NCI-H82 (cell line): ENCODE data around the gene EML4.
"Not testable (repeated sequence)": the region's sequence is repeated elsewhere in the genome, so short reads cannot be mapped to it uniquely, and the experiment has no call there.

ENCODE experiments used
- DNase-seq: peaks from one replicate; lab custom pipeline; 2025; lab: John Stamatoyannopoulos, UW

EML4 gene

DNA sequence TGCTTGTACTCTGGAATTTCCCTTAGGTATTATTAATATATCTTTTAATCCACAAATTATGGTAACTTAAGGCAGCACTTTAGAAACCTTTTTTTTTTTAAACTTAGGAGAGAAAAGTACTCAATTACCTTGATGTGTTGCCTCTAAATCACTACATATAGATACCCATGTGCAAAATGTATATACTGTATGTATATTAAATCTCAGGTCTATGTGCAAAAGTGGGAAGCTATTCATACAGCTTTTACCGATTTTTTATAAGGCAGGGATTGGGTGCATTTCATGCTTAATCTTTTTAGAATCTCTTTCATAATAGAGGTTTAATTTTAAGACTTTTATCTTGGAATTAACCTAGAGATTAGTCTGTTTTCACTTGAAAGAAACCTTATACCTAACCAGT lies 3.4 kb downstream of the EML4 start:
- DNase-seq, result no peak

DNA sequence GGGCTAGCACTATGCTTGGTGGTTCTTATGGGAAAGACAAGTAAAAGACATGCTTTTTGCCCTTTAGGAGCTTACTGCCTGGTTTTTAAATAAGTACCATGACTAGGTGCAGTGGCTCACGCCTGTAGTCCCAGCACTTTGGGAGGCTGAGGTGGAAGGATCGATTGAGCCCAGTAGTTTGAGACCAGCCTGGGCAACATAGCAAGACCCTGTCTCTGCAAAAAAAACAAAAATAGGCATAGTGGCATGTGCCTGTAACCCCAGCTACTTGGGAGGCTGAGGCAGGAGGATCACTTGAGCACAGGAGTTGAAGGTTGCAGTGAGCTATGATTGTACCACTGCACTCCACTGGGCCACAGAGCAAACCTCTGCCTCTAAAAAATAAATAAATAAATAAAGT lies 4.3 kb downstream of the EML4 start:
- not testable (repeated sequence) for DNase-seq

DNA sequence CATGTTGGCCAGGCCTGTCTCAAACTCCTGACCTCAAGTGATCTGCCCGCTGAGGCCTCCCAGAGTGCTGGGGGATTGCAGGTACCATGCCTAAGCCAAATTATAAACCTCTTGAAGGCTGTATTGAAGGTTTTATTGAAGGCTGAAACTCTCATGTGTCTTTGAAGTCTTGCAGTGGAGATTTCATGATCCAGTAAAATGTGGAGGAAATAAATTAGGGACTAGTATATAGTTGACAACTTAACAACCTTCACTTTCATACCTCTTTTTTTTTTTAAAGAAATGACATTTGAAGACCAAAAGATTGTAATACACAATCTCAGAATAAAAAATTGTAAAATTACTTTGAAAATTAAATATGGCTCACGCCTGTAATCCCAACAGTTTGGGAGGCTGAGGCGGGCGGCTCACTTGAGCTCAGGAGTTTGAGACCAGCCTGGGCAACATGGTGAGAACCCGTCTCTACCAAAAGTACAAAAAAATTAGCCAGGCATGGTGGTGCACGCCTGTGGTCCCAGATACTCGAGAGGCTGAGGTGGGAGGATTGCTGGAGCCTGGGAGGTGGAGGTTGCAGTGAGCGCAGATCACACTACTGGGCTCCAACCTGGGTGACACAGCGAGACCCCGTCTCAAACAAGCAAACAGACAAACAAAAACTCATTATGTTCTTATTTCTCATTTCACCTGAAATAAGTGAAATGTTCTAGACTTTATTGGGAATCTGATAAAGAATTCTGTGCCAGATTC lies 8.0 kb downstream of the EML4 start:
- no peak for DNase-seq

DNA sequence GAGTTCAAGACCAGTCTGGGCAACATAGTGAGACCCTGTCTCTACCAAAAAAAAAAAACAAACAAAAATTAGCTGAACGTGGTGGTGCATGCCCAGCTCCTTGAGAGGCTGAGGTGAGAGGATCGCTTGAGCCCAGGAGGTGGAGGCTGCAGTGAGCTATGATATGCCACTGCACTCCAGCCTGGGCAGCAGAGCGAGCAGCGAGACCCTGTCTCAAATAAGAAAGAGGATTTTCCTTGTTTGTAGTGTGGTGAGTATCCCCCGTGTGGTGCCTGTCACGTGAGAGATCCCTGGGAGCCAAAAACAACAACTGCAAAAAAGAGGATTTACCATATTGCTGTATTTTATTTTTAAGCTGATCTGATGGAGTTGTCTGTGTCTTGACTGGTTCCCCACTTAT lies 9.2 kb downstream of the EML4 start:
- DNase-seq, result no peak

DNA sequence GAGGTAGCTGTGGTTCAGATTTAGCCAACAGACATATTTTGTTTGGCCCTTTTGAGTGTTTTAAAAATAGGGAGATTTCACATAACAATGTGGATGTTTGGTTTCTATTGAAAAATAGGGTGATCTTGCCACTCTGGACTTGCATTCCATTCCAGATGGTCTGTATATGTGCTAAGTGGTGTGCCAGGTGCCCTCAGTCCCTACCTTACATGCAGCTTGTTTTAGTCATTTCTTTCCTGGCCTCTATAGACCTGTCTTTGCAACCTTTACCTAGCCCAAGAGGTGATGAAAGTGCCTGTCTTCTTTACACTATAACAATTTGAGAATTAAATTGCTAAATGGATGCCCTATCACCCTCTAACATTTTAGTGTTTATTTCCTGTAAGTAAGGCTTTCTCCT lies 11.1 kb downstream of the EML4 start:
- no peak for DNase-seq

DNA sequence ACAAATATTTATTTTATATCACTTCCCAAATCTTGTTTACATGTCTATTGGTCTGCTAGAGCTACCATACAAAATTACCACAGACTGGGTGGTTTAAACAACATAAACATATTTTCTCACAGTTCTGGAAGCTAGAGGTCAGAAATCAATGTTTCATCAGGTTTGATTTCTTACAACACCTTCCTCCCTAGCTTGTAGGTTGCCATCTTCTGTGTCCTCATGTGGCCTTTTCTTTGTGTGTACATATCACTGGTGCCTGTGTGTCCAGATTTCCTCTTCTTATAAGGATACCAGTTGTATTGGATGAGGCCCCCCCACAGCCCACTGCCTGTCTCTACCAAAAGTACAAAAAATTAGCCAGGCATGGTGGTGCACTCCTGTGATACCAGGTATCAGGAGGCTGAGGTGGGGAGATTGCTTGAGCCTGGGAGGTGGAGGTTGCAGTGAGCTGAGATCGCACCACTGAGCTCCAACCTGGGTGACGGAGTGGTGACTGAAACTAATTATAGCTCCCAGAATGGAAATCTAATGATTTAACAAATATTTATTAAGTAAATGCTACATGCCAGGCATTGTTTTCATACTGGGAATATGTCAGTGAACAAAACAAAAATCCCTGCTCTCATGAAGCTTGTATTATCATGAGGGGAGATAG lies 13.6 kb downstream of the EML4 start:
- no peak for DNase-seq

DNA sequence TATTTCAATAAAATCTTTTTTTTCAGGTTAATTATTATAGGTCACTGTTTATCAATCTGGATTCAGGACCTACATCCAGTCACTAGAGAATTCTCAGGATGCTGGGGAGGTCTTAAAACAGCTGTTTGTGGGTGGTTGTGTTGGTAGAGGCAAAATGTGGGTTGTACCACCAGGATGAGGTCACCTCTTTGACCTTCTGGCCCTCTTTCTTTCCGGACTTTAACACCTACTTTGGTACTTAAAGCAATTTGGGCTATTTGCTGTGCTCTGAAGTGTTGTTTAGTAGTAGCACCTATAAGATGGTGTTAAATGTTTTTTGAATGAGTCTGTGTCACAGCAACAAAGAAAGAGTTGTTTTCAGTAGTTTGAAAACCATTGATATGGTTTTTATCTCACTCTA lies 14.6 kb downstream of the EML4 start:
- no peak for DNase-seq

DNA sequence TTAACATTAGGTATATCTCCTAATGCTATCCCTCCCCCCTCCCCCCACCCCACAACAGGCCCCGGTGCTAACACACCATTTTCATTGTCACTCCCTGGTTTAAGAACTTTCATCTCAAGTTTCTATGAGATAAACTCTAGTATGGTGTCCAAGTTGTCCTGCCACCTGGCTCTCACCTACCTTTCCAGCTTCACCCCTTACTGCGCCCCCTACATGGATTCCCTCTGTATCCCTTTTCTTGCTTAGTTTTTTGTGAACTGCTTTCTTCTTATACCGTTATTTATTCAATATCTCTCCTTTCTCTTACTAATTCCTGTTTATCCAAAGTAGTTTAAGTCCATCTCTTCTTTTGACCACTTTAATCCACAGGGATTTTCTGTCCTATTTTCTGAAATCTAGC lies 15.2 kb downstream of the EML4 start:
- no peak for DNase-seq

DNA sequence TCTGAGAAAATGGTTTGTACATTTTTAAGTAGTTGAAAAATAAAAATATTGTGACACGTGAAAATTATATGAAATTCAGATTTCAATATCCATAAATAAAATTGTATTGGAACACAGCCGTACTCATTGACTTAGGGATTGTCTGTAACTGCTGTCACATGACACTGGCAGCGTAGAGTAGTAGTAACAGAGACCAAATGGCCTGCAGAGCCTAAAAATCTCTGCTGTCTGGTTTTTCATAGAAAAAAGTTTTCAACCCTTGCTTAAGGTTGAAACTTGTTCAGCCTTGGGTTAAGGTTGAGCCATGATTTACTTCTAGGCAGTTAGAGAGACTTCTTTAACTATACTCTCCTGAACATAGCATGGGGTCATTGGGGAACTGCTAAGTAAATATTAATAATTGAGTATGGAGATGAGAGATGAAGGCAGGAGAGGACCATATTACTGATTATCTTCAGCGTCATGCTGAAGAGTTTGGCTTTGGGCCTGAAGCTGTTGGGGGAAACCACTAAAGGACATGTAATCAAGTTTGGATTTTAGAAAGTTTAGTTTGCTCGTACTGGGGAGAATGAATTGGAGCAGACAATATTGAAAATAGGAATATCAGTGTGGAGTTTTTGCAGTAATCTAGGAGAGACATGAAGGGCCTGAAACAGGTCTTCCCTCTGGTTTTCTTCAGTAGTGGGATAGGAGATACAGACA lies 16.2 kb downstream of the EML4 start:
- DNase-seq, result no peak

DNA sequence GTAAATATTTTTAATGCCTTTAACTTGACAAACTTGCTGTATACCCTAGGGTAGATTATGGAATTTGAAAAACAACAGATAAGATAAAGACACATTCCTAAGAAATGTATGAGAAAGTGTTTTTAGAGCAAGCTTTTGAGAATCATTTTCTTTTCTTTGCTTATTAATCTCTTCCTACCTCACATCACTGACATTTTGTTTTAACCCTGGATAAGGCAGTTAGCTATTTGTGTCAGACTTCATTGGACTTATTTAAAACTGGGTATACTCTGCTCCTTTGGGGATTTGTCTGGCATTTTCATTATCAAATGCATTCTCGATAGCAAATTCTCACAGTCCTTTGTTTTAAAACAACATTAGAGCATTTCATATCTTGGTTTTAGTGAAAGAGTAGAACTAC lies 17.2 kb downstream of the EML4 start:
- no peak for DNase-seq

DNA sequence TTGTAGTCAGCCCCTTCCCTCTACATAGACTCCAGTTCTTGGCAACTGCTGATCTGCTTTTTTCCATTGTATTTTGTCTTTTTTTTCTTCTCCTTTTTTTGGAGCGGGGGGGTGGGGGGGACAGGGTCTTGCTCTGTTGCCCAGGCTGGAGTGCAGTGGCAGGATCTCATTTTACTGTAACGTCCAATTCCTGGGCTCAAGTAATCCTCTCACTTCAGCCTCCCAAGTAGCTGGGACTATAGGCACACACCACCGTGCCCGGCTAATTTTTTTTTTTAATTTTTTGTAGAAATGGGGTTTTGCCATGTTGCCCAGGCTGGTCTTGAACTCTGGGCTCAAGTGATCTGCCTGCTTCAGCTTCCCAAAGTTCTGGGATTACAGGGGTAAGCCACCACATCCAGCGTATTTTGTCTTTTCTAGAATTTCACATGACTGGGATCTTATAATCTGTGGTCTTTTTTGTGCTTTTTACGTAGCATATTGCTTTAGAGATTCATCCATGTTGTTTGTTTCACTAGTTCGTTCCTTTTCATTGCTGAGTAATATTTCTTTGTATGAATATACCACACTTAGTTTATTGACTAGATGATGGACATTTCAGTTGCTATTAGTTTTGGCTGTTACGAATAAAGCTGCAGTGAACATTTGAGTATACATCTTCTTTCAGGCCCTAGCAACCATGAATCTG lies 17.9 kb downstream of the EML4 start:
- no peak for DNase-seq

DNA sequence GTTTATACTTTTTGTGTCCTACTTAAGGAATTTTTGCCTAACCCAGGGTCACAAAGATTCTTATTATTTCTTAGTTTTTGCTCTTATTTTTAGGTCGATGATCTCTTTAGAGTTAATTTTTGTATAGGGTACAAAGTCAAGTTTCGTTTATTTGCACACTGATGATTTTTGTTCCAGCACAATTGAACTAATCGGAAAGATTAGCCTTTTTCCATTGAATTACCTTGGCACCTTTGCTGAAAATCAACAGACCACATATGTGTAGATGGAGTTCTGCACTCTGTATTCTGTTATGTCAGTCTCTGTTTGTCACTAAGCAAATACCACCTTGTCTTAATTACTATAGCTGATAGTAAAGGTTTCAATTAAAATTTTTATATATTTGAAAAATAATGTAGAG lies 18.7 kb downstream of the EML4 start:
- DNase-seq, result no peak

DNA sequence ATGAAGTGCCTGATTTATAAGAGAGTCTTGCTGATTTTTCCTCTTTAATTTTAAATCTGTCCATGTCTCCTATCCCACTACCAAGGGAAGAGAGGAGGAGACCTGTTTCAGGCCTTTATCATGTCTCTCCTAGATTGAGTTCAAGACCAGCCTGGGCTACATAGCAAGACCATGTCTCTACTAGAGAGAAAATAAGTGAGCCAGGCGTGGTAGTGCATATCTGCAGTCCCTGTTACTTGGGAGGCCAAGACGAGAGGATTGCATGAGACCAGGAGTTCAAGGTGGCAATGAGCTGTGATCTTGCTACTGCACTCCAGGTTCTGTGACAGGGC lies 20.0 kb downstream of the EML4 start:
- DNase-seq, result no peak

DNA sequence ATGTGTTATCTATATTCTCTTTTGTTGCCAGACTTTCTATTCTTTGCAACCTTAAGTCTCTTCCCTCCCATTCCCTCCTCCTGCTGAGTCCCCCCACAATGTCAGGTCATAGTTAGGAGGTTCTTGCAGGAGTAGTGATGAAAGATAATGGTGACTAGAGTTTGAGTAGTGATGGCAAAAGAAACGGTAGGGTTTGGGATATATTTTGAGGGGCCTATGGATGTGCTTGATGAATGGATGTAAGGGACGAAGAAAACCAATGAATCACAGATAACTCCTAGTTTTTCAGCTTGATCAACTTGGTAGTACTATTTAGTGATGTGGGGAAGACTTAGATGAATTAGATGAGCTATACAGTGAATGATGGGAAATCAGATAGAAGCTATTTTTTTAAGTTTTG lies 21.0 kb downstream of the EML4 start:
- DNase-seq, result no peak

DNA sequence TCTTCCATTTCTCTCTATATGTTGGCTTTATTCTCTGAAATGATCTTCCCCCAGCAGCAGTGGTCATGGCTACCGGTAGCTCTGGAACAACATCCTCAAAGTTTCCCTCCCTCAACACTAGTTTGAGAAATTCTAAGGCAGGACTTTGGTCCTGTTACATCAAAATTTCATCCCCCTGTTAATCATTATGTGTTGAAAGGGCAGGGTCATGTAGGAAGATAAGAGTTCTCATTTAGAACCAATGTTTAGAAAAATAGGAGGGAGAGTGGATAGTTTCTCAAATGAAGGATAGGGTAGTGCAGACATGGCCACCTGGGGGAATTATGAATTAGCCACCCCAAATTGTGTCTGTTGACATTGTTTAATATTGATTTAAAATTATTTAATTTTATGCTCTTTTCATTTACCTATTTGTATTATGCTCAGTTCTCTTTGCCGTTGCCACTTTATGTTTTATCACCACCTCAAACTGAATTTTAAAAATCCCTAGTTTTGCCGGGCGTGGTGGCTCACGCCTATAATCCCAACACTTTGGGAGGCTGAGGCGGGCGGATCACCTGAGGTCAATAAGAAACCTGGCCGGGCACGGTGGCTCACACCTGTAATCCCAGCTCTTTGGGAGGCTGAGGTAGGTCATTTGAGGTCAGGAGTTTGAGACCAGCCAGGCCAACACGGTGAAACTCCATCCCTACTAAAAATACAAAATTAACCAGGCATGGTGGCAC lies 22.3 kb downstream of the EML4 start:
- DNase-seq, result no peak

DNA sequence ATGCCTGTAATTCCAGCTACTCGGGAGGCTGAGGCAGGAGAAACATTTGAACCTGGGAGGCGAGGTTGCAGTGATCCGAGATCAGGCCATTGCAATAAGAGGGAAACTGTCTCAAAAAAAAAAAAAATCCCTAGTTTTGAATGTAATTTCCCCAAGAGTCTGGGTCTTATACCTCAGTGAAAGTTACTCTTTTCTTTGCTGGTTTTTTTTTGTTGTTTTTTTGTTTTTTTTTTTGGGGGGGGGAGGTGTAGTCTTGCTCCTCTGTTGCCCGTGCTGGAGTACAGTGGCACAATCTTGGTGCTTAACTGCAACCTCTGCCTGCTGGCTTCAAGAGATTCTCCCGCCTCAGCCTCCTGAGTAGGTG lies 22.8 kb downstream of the EML4 start:
- no peak for DNase-seq

DNA sequence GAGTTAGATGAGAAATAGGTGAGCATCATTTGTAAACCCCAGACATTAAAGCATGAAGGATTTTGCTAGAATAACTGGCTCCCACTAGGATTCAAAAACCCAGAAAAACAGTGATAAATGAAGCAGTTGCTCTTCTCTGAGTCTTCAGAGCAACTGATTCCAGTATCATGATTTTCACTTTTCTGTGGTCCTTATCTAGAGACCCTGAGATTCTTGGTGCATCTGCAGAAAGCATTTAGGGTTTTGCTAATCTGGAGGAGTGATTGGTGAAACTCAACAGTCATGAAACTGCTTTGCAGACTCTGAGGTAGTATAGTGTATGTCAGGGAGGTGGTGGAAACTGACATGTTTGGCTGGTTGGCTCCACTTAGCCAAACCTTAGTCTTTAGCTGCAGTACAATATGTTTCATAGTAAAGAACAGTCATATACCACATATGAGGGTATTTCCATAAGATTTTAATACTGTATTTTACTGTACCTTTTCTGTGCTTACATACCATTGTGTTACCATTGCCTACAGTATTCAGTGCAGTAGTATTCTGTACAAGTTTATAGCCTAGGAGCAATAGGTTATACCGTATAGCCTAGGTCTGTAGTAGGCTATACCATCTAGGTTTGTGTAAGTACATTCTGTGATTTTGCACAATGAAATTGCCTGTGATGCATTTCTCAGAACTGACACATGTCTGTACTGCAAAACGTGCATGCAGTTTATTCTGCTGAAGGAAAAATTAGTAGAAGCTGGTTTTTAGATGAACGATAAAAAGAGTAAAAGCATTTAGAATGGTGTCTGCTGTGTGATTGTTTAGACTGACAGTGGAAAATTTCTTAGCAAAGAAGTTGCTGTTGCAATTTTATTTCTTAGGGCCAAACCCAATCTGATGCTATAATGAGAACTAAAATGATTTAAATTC lies 23.8 kb downstream of the EML4 start:
- DNase-seq, result peak; percentile 20

DNA sequence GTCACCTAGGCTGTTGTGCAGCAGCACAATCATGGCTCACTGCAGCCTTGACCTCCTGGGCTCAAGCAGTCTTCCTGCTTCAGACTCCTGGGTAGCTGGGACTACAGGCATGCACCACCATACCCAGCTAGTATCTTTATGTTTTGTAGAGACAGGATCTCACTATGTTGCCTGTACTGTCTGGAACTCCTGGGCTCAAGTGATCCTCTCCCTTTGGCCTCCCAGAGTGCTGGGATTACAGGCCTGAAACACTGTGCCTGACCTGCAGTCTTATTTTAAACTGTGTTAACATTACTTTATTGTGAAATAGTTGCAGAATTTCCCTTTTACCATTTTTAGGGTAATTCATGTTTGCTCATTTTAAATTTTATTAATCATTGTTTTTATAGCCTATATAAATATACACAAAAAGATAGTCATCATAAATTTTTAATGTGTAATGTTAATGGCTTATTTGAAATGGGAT lies 24.6 kb downstream of the EML4 start:
- peak; percentile 52 for DNase-seq

DNA sequence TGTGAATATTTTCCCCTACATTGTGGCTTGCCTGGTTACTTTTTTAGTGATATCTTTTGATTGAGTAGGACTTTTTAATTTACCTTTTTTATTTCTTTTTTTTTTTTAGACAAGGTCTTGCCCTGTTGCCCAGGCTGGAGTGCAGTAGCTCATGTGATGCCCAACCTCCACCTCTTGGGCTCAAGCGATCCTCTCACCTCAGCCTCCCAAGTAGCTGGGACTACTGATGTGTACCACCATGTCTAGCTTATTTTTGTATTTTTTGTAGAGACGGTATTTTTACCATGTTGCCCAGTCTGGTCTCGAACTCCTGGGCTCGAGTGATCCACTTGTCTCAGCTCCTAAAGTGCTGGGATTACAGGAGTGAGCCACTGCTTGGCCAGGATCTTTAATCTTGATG lies 25.3 kb downstream of the EML4 start:
- DNase-seq, result peak; percentile 72

DNA sequence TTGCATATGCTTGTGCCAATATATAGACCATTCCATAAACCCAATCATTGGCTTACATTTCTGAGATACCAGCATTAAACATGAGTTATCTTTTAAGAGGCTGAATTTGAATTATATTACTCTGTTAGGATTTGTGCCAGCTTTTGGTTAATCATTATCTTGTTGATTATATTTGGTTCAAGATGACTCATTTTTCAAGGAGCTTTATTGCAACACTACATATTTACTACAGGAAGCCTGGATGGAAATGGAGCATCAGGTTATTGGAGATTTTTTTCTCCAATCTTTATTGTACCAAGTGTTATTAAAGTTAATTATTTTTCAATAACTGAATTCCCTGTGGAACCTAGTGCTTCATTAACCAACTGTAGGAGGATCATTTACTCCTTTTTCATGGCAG lies 26.4 kb downstream of the EML4 start:
- peak; percentile 57 for DNase-seq

DNA sequence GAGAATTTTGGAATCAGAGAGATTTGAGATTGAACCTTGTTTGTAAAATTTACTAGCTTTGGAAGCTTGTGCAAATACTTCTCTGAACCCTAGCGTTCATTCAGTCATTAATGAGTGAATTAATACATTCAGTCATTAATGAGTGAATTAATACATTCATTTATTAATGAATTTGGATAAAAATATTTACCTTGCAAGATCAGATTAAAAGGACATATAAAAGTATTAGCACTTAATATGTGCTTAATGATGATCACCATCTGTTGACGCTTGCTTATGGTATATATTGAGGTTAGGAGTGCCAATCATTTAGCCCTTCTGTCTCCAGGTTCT lies 26.9 kb downstream of the EML4 start:
- DNase-seq, result no peak
